Ascending aorta (tissue), 2 donors: ENCODE measurements around the gene ZNF785. TPM values are rescaled to one million over a fixed set of nuclear protein-coding genes. Genes with fewer than 3 reads are reported as not detected.

ENCODE experiments used
- DNase-seq, 2 donors: peaks; one replicate each; pipeline ENCODE4 v3.0.0-alpha.2; 2019; ENCODE audit warnings: low spot score in 2 of 2
- H3K27ac ChIP-seq, 2 donors: fragments of 200-600 bp; sonication (generic); one replicate each; pipeline ENCODE4 v1.5.1; 2016 to 2017; ENCODE audit warnings: mild to moderate bottlenecking in 1 of 2
- H3K27me3 ChIP-seq: fragments of 200-600 bp; sonication (generic); one replicate; pipeline ENCODE4 v1.5.1; 2017
- H3K36me3 ChIP-seq, 2 donors: fragments of 200-600 bp; sonication (generic); one replicate each; pipeline ENCODE4 v1.5.1; 2016
- H3K4me1 ChIP-seq, 2 donors: fragments of 200-600 bp; sonication (generic); one replicate each; pipeline ENCODE4 v1.5.1; 2016 to 2017; ENCODE audit warnings: mild to moderate bottlenecking in 1 of 2
- H3K4me3 ChIP-seq, 2 donors: fragments of 200-600 bp; sonication (generic); one replicate each; pipeline ENCODE4 v1.5.1; 2016 to 2017; ENCODE audit warnings: mild to moderate bottlenecking in 1 of 2
- H3K9me3 ChIP-seq, 2 donors: fragments of 200-600 bp; sonication (generic); one replicate each; pipeline ENCODE4 v1.5.1; 2016
- CTCF ChIP-seq, 3 experiments: fragments of 200-600 bp in 2 of 3; fragments of 450-650 bp in 1 of 3; sonication (generic) in 2 of 3; IDR thresholded peaks; one replicate each; pipeline ENCODE4 v1.5.1; 2016 to 2019; ENCODE audit warnings: antibody characterized with exemption in 3 of 3, mild to moderate bottlenecking in 1 of 3, moderate library complexity in 1 of 3
- intact Hi-C: fragments of 100-400 bp; cut with DNase I; formaldehyde crosslinking; loops from one replicate; pipeline ENCODE4 v1.15.1; 2023
- total RNA-seq: library from RNA; depleted of rRNA; stranded (reverse); fragments of >200 nt; gene quantifications from one replicate; pipeline ENCODE4 v1.1.0, GENCODE V29; 2016

ZNF785 gene
- total RNA-seq, 1 donor from 2014 or later, result 12.1 TPM

GRCh38 chr16:30532285-30533145 lies 53.0 kb downstream of the ZNF785 start:
- Histone ChIP-seq H3K36me3 (peaks cover 18 to 19% of the 10 kb centered on the region in 2 donors), H3K27ac (no peak overlapping the region), H3K4me3 (no peak overlapping the region), H3K9me3 (no peaks in the 10 kb centered on the region), H3K27me3 (no peaks in the 10 kb centered on the region), H3K4me1 (peaks cover 11 to 17% of the 10 kb centered on the region in 2 donors)
- no peak for TF ChIP-seq CTCF (IDR thresholded peaks at IDR 0.05)
- no peak for DNase-seq
- intact Hi-C loops, result loop anchor here (5.0 kb wide), 1 partner anchor 100 kb away; no protein-coding TSS in a partner anchor

Other genes starting within 250 kb of the ZNF785 start
- 15.1 TPM for gene CD2BP2, start 230.4 kb downstream of the ZNF785 start, total RNA-seq
- 20.9 TPM for gene TBC1D10B, start 215.2 kb downstream of the ZNF785 start, total RNA-seq
- gene MYL11, start 210.9 kb downstream of the ZNF785 start, total RNA-seq, result not detected
- not detected for gene SEPTIN1, start 203.1 kb downstream of the ZNF785 start, total RNA-seq
- 25.1 TPM for gene ZNF48, start 190.3 kb downstream of the ZNF785 start, total RNA-seq
- gene ZNF771, start 178.1 kb downstream of the ZNF785 start, total RNA-seq, result 49.6 TPM
- gene DCTPP1, start 155.7 kb downstream of the ZNF785 start, total RNA-seq, result 7.2 TPM
- 22.8 TPM for gene SEPHS2, start 139.8 kb downstream of the ZNF785 start, total RNA-seq
- 0.11 TPM for gene ITGAL, start 113.0 kb downstream of the ZNF785 start, total RNA-seq
- gene ZNF768, start 59.1 kb downstream of the ZNF785 start, total RNA-seq, result 18.9 TPM
- gene ZNF747, start 50.8 kb downstream of the ZNF785 start, total RNA-seq, result 19.6 TPM
- gene ZNF764, start 27.3 kb downstream of the ZNF785 start, total RNA-seq, result 10.9 TPM
- 11.3 TPM for gene ZNF688, start 14.0 kb downstream of the ZNF785 start, total RNA-seq
- gene ZNF689, start 24.7 kb upstream of the ZNF785 start, total RNA-seq, result 7.0 TPM
- gene PRR14, start 65.3 kb upstream of the ZNF785 start, total RNA-seq, result 124 TPM
- gene FBRS, start 72.7 kb upstream of the ZNF785 start, total RNA-seq, result 26.8 TPM
- 24.5 TPM for gene SRCAP, start 113.5 kb upstream of the ZNF785 start, total RNA-seq
- gene PHKG2, start 162.7 kb upstream of the ZNF785 start, total RNA-seq, result 78.8 TPM
- gene CFAP119, start 176.4 kb upstream of the ZNF785 start, total RNA-seq, result not detected
- gene RNF40, start 176.6 kb upstream of the ZNF785 start, total RNA-seq, result 66.3 TPM
- 12.3 TPM for gene ZNF629, start 201.5 kb upstream of the ZNF785 start, total RNA-seq